HG03196 (cell line): ENCODE measurements around the gene HSDL2.
A peak's percentile ranks its signal among the peaks of the same experiment; 100 is the strongest.

Source experiments
- ATAC-seq: cut with Tn5 transposase; IDR thresholded peaks from one replicate; pipeline ENCODE4 v1.9.1; 2021; ENCODE audit not compliant: unreplicated experiment

HSDL2 gene

DNA sequence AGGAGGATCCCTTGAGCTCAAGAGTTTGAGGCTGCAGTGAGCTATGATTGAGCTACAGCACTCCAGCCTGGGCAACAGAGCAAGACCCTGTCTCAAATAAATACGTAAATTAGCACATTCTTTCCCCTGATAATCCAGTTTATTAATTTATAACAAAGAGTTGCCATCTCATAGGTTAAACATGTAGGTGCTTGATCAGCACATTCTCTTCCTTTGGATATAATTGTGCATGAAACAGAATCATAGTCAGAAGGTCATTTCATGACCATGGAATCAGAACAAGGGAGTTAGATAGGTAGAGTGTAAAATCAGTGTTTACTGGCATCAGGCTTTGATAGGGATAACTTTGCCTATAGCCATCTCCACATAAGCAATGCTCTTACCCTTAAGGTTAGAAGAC is 63.7 kb downstream of the HSDL2 start:
- no peak for ATAC-seq

DNA sequence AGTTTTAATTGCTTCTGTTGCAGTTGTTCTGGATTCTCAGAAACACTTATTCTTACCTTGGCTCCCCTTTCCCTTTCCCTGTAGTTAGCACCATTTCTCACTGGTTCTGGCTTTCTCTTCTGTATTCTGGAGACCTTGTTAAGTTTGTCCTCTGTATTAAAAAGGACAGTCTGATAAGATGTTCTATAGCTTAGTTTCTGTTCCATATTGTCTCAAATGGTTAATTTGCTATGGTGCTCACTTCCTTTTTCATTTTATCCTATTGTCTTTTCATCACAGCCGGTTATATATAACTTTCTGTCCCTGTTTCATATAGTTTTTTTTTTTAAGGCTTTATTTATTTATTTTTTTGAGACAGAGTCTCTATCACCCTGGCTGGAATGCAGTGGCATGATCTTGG is 65.3 kb downstream of the HSDL2 start:
- ATAC-seq, result no peak

DNA sequence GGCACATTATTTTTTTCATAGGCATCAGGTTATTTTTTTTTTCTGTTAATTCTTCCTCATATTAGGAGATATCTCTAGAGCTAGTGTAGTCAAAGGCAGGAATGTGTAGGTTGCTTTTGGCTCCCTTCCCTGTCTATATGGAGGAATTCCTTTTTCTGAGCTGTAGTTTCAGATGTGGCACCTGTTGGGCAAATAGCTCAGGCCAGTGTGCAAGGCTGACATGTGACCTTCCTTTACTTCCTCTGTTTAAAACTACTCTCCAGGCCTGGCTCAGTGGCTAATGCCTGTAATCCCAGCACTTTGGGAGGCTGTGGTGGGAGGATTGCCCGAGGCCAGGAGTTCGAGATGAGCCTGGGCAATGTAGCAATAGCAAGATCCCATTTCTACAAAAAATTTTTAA is 66.2 kb downstream of the HSDL2 start:
- no peak for ATAC-seq

DNA sequence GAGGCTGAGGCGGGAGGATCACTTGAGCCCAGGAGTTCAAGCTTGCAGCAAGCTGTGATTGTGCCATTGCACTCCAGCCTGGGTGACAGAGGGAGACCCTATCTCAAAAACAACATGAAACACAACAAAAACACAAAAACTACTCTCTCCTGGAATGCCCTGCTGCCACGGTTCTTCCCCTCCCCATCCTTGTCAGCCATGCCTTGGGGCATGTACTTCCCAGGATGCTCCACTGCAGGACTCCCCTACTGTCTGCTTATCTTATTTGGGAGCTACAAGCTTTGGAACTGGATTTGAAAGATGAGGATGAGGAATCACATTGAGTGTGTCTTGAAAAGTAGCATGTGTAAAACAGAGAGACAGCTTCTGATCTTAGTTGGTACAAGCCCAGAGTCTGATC is 66.6 kb downstream of the HSDL2 start:
- ATAC-seq, result no peak

DNA sequence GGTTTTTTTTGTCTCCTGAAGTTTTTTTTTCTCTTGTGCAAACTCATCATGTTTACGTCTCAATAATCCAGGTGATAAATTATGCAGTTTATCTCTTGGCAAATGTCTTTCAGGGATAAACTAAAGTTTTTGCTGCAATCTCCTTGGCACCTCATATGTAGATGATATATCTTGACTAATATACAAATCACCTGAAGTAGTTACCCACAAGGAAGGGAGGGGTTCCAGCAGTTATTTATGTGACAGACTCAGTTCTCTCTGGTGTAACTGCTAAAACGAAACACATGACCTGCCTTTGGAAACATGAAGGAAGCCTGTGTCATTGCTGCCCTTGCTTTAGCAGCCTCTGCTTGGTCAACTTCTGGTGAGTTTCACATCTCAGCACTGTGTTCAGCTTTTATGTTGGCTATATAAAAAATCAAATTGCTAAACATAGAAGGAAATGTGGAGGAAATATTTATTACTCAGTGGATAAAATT is 67.4 kb downstream of the HSDL2 start:
- no peak for ATAC-seq

DNA sequence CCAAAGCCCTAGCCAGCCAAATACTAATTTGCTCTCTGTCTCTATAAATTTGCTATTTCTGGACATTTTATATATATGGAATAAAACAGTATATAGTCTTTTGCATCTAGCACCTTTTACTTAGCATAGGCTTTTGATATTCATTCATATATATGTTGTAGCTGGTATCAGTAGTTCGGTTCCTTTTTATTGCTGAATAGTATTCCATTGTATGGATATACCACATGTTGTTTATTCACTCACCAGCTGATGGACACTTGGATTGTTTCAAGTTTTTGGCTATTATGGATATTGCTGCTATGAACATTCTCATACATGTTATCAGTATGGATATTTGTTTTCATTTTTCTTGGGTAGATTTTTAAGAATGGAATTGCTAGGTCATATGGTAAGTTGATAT is 82.9 kb downstream of the HSDL2 start:
- ATAC-seq, result no peak

DNA sequence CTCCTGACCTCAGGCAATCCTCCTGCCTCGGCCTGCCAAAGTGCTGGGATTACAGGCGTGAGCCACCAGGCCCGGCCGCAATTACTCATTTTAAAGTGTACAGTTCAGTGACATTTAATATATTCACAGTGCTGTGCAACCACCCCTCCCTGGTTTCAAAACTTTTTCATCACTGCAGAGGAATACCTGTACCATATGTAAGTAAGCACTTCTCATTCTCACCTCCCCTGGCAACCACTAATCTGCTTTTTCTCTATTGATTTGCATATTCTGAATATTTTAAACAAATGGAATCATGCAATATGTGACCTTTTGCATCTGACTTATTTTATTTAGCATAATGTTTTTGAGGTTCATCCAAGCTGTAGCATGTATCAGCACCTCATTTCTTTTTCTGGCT is 85.4 kb downstream of the HSDL2 start:
- ATAC-seq, result no peak

DNA sequence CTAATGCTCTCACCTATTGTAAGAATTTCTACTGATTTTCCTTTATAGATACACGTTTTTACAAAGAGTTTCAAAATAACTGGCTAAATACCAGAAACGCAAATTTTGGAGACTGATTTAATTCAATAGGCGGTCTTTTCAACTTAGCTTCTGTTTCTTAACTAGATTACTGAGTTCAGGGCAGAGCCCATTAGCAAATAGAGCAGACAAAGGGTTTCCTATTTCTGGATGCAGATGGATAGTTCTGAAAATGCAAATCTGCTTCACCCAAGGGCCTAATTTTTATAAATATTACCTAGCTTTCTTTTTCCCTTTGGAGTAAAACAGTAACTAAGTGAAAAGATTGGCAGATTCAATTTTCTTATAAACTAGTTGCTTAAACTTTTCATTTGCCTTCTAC is 93.1 kb downstream of the HSDL2 start:
- ATAC-seq, result no peak

DNA sequence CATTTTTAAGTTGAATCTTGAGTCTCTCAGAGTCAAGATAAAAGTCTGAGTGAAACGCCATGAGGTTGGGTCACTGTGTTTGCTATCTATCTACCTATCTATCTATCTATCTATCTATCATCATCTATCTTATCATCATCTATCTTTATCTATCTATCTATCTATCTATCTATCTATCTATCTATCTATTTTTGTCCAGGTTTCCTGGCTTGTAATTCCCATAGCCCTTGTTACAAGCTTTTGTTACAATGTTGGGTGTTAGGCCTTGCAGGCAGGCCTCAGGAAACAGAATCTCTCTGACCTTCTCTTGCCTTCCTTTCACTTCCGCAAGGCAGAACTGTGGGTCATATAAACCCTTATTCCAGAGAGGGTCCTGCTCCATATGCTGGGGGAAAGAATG is 94.1 kb downstream of the HSDL2 start:
- no peak for ATAC-seq

DNA sequence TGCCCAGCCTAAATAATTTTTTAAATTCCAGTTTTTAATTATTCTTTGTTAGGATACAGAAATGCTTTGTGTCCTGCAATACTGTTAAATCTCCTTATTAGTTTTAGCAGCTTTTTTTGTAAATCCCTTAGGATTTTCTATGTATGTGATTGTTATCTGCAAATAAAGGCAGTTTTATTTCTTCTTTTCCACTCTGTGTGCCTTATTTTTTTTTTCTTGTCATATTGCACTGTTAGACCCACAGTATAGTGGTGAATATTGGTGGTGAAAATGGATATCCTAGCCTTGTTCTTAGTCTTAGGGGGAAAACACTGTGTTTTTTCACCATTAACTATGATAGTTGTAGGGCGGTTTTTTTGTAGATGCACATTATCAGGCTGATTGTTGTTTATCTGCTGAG is 95.4 kb downstream of the HSDL2 start:
- no peak for ATAC-seq

DNA sequence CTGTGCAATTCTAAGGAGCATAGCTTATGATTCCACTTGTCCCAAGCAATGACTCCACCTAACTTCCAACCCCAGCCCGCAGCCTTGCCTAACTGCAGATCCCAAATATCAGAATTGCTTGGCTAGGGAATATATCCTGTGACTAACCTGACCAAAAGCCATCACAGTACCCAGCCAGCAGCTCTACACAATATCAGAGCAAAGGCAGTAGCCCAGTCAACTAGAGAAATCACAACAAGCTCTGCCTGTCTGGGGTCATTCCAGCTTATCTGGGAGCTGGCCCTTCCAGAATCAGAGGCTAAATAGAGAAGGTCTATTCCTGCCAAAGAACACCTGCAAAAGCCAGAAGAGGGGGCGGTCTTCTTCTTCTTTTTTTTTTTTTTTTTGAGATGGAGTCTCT is 97.4 kb downstream of the HSDL2 start:
- ATAC-seq, result no peak

DNA sequence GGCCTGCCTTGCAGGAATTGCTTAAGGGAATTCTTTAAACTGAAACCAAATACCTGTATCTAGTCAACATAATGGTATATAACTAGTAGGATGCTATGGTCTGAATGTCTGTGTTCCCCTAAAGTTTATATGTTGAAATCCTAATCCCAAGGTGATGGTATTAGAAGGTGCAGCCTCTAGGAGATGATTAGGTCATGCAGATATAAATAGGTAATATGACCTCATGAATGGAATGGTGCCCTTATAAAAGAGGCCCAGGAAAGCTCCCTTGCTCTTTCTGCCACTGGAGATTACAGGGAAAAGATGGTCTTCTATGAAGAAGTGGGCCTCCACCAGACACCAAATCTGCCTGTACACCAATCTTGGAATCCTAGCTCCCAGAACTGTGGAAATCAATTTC is 99.3 kb downstream of the HSDL2 start:
- ATAC-seq, result no peak

DNA sequence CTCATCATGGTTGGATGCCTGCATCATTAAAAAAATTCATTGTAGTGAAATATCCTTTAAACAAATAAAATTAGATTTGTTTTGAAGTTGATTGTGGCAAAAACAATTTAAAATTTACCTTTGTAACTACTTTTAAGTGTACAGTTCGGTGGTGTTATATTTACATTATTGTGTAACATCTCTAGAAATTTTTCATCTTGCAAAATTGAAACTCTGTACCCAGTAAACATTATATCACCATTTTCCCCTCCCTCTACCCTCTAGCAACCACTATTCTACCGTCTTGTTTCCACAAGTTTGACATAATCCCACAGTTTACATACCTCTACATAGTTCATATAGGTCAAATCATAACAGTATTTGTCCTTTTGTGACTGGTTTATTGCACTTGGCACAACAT is 104.7 kb downstream of the HSDL2 start:
- ATAC-seq, result no peak

DNA sequence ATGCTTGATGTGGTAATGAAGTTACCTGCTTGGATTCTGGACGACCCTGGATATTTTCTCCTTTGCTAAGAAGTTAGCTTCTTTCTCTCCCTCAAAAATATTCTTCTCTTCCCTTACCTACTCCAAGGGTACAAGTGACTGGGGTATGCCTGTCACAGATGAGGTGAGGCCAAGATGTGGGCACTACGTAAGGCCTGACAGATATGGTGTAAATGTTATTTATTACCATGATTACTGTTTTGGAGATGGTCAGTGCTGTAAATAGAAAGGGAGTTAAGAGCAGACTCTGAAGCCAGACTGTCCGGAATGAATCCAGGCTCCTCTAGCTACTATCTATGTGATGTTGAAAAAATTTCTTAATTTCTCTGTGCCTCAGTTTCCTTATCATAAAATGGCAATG is 105.7 kb downstream of the HSDL2 start:
- ATAC-seq, result no peak

DNA sequence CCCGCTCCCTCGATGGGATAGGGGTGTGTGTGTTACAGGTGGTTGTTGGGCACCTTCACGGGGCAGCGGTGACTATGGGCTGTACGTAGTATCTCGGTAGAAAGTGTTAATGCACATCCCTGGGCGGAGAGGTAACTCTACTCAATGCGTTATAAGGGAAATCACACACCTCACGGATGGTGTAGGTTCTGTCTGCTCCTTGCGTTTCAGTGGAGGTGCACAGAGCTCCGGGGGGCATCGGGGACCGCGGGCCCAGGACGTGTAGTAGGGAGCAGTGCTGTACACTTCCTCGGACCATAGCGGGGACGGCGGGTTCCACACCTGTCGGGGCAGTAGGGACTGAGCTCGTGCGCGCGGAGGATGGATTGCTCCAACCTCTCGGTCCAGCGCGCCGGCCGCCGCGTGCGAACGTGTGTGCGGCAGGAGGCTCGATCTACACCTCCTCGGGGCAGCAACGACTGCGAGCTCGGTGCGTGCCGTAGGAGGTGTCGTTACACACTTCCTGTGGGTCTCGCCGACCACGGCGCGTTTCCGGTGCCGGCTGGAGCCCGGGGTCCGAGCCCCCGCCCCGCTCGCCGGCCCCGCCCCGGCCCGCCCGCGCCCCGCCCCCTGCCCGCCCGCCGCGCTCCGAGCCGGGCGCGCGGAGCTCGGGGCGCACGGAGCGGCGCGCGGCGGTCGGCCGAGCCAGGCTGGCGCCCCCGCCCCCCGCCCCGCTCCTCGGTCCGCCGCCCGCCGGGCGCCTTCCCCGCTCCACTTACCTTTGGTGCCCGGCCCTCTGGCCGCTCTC is 106.5 kb downstream of the HSDL2 start, which contains the start of gene KIAA1958:
Gene KIAA1958 (plus strand): TSS at position 607 of the 787 bp plus-strand sequence. CDS start 87,254 bp downstream, outside the sequence.
- peak; percentile 91 for ATAC-seq

DNA sequence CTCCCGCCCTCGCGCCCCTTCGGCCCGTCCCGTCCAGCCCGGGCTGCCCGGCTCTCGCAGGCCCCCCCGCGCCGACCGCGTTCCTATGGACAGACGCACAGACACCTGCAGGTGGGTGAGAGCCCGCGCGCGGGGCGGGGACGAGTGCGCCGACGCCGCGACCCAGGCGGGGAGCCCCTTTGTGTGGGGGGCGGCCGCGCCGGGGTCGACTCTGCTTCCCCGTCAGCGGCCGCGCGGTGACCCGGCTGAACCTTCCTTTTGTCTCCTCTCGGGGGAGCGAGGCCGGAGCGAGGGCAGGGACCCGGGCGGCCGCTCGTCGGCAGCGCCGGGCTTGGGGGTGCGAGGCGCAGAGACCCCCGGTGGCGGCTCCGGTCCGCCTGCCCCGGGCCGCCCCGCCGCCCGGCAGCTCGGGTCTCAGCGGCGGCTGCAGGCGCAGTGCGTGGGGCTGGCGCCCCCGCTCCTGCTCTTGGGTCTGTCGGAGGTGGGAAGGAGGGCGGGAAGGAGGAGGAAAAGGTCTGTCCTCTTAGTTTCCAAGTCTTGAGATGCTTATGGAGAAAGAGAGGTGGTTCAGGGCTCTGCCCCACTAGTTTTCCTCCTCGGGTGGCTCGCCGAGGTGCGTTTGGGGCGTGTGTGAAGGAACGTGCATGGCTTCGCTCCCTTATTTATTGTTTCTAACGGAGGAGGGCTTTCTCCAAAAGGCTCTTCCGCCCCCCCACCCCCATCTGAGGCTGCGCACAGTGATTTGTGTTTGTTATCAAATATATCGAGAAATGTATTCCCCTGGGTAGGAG is 107.3 kb downstream of the HSDL2 start:
- peak; percentile 33 for ATAC-seq

DNA sequence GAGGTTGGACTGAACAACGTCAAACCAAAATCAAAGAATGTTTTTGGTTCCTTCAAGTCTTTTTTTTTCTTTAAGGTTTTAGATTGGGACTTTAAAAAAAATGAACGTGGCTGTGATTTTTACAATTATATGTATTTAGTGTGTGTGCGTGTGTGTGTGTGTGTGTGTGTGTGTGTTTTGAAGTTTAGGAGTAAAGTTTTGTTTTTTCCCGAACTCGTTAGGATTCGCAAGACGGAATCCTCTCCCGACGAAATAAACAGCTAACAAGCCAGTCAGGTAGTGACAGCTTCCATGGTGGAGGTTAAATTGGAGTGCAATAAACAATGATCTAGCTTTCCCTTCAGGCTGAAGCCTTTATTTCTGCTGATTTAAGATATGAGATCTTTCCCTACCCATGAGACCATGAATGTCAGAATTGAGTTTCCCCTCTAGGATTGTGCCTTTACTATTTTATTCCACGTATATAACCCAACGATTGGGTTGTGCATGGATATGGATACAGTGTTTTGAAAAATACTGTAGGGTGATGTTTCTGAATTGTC is 108.0 kb downstream of the HSDL2 start:
- no peak for ATAC-seq

DNA sequence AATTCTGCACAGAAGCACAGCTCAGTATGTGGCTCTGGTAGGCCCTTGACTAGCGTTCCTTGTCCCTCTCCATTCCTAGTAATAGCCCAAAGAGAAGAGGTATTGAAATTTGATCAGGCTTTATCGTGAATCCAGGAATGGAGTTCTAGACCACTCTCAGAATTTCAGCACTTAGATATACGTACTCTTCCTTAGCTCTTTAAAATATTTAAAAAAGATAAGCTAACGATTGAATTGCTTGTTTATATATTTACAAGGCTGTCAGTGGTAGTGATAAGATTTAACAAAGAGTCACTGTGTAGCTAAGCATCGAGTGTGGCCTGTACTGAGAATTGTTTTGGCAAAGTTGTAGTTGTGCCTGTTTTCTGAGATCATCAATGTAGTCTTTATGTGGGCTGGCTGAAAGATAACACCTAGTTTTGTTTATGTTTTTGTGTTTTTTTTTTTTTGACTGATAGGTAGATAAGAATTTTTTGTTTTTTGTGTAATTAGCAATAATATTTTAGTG is 109.2 kb downstream of the HSDL2 start:
- no peak for ATAC-seq

DNA sequence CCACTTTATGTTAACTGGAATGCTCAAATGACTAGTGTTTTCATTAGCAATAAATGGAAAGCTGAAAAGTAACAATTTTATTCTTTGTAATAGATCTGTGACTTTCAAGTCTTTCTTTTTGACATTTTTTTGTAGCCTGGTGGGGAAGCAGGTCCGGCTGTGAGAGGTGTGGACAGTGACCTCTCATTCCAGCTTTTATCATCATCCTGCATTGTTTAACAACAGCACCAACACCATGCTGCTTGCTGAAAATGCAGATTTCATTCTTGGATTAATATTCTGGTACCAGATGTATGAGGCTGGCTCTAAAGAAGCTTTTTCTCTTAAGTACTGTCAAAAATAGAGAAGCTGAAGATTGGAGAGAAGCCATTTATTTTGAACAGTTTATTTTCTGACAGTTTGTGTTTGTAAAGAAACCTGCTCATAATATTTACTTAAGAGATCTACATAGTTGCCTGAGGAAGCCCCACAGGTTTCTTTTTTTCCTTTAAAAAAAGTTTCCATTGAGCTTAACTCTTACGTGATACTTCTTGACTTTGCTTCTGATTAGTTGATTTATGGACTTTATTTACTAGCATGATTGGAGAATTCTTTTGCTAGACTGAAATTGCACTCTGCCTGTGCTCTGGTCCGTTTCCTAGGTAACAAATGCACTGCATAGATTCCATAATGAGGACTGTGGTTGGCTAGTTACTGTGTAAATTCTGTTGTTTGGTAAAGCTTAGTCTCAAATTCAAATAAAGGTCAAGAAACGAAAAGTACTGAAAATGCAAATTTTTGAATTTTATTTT is 110.2 kb downstream of the HSDL2 start:
- ATAC-seq, result no peak

DNA sequence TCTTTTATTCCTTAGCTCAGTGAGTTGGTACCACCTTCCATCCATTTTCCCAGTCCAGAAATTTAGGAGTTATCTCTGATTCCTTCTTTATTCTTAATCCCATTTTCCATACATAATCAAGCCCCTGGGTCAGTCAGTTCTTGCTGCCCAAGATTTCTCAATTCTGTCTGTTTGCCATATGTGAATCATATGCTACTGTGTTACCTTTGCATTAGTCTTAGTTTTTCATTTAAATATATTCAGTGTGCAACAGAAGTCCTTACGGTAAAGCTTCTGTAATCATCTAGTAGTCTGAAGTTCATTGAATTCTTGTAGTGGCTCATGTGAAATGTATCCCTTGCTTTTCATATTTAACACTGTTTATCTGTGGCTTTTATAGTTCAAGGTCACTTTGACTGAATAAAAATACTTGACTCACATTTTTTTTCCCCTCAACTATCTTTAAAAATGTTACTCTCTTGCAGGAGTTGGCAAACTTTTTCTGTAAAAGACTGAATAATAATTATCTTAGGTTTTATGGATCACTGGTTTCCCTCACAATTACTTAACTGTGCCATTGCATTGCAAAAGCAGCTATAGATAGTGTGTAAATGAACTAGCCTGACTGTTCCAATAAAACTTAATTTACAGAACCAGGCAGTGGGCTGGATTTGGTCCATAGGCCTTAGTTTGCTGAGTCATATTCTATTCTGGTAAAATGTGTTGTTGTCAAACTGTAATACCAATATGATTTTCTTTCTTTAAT is 113.7 kb downstream of the HSDL2 start:
- ATAC-seq, result no peak
